Measurements from ENCODE around the gene TXNRD2.
"Not testable (repeated sequence)": the region's sequence is repeated elsewhere in the genome, so short reads cannot be mapped to it uniquely, and the experiment has no call there.

The TXNRD2 gene

DNA sequence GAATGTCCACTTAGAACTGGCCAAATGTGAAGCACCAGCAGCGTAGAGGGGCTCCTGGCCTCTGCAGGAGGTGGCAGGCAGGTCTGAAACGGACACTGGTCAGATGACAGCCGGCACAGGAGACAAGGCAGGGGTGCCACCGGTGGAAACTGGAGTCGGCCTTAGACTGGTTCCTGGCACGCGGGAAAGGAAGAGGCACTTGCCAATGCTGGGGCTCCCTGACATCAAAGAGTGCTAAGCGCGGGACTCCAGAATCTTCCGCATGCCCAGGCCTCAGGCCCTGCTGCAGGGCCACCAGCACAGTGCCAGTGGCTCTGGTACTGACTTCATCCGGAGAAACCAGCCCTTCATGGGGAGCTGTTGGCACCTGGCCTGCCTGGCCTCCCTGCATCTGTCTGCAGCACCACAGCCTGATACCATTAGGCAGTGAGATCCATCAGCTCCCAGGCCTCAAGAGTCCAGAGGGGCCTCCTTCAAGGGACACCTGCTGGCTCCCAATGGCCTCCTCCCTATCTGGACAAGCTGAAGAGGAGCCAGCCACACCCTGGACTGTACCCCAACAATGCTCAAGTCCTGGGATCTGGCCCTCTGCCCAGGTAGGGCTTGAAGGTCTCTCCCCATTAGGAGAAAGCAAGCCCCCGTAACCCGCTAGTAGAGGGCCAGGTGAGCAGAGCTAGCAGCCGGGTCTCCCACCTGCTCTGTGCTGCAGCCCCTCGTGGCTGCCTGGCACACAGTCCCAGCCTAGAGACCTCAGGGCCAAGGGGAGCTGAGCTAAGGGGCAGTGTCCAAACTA is 57.3 kb downstream of the TXNRD2 start:
- H3K9me3 ChIP-seq (ENCODE audit: insufficient read depth, low read length, severe bottlenecking), result no peaks in the 10 kb centered on the region
- H3K9ac ChIP-seq (ENCODE audit: low read depth, low read length), result no peak overlapping the region; the same call in 1 of the 2 replicates
- H3K4me1 ChIP-seq (ENCODE audit: insufficient read depth, low read length), result peaks cover 29% of the 10 kb centered on the region
- peak overlapping the region; percentile 57 for H3K27ac ChIP-seq (ENCODE audit: low read length)
- H3K27me3 ChIP-seq (ENCODE audit: insufficient read depth, low read length, poor library complexity), result no peaks in the 10 kb centered on the region
- H3K79me2 ChIP-seq (ENCODE audit: insufficient read depth, low read length), result no peaks in the 10 kb centered on the region
- DNase-seq (no peak), ATAC-seq (ENCODE audit: insufficient read depth, low read depth) (no peak)
- no peaks in the 10 kb centered on the region for H4K20me1 ChIP-seq (ENCODE audit: insufficient read depth, low read length)
- H3K36me3 ChIP-seq (ENCODE audit: insufficient read depth, low read length), result no peaks in the 10 kb centered on the region
- no peak overlapping the region for H3K4me2 ChIP-seq (ENCODE audit: insufficient read depth, low read length)
- no peak overlapping the region for H2AFZ ChIP-seq (ENCODE audit: low read depth, low read length)
- no peak overlapping the region for H3K4me3 ChIP-seq (ENCODE audit: low read depth in 1 of 2, low read length in 2 of 2)
- TF ChIP-seq CTCF (IDR thresholded peaks at IDR 0.05; ENCODE audit: borderline replicate concordance, extremely low read depth, low read length, poor library complexity, severe bottlenecking), result no peak
- TF ChIP-seq EZH2 (IDR thresholded peaks at IDR 0.05; ENCODE audit: borderline replicate concordance, low read depth, low read length, severe bottlenecking), result no peak

- H3K36me3 ChIP-seq (ENCODE audit: insufficient read depth, low read length); H3K27me3 ChIP-seq (ENCODE audit: insufficient read depth, low read length, poor library complexity); H4K20me1 ChIP-seq (ENCODE audit: insufficient read depth, low read length); H3K27ac ChIP-seq (ENCODE audit: low read length); H2AFZ ChIP-seq (ENCODE audit: low read depth, low read length); ATAC-seq (ENCODE audit: insufficient read depth, low read depth); H3K9ac ChIP-seq (ENCODE audit: low read depth, low read length); DNase-seq; H3K9me3 ChIP-seq (ENCODE audit: insufficient read depth, low read length, severe bottlenecking); H3K4me2 ChIP-seq (ENCODE audit: insufficient read depth, low read length); H3K4me3 ChIP-seq (ENCODE audit: low read depth in 1 of 2, low read length in 2 of 2); H3K79me2 ChIP-seq (ENCODE audit: insufficient read depth, low read length): not testable (repeated sequence)
- H3K4me1 ChIP-seq (ENCODE audit: insufficient read depth, low read length), result peaks cover 24% of the 10 kb centered on the region
These were observed 58.2 kb downstream of the TXNRD2 start for GRCh38 chr22:19883446-19883845.

- Histone ChIP-seq H3K79me2 (ENCODE audit: insufficient read depth, low read length) (no peaks in the 10 kb centered on the region), H3K36me3 (ENCODE audit: insufficient read depth, low read length) (no peaks in the 10 kb centered on the region), H3K4me3 (ENCODE audit: low read depth in 1 of 2, low read length in 2 of 2) (no peak overlapping the region), H3K4me2 (ENCODE audit: insufficient read depth, low read length) (no peak overlapping the region), H2AFZ (ENCODE audit: low read depth, low read length) (no peak overlapping the region), H3K27ac (ENCODE audit: low read length) (peak overlapping the region; percentile 1; the same call in 1 of the 2 replicates), H3K9me3 (ENCODE audit: insufficient read depth, low read length, severe bottlenecking) (no peaks in the 10 kb centered on the region), H3K27me3 (ENCODE audit: insufficient read depth, low read length, poor library complexity) (no peaks in the 10 kb centered on the region), H4K20me1 (ENCODE audit: insufficient read depth, low read length) (no peaks in the 10 kb centered on the region), H3K9ac (ENCODE audit: low read depth, low read length) (no peak overlapping the region), H3K4me1 (ENCODE audit: insufficient read depth, low read length) (peaks cover 20% of the 10 kb centered on the region)
- no peak for ATAC-seq (ENCODE audit: insufficient read depth, low read depth)
- no peak for DNase-seq
- no peak for TF ChIP-seq CTCF (IDR thresholded peaks at IDR 0.05; ENCODE audit: borderline replicate concordance, extremely low read depth, low read length, poor library complexity, severe bottlenecking)
- no peak for TF ChIP-seq EZH2 (IDR thresholded peaks at IDR 0.05; ENCODE audit: borderline replicate concordance, low read depth, low read length, severe bottlenecking)
These were observed 58.9 kb downstream of the TXNRD2 start for GRCh38 chr22:19882446-19883381.
